Measurements from ENCODE around the gene RIPOR1.

- TF ChIP-seq EZH2 (IDR thresholded peaks at IDR 0.05; ENCODE audit: insufficient read depth, poor library complexity, severe bottlenecking), result no peak
- no peak for TF ChIP-seq EZH2phosphoT487 (IDR thresholded peaks at IDR 0.05; ENCODE audit: insufficient read depth, low read depth)
Observed at GRCh38 chr16:67541391-67542263, 13.0 kb downstream of the RIPOR1 start.

All from GM23248 (cell line).